Stimulated activated CD8-positive, alpha-beta memory T cell treated with anti-CD3 and anti-CD28 coated beads, Interleukin-12 subunit alpha, Interleukin-12 subunit beta, amount 100 ng/mL, for 24 hours (primary cell): ENCODE results near the gene IST1.
A peak's percentile ranks its signal among the peaks of the same experiment; 100 is the strongest.
"Not testable (repeated sequence)": the region's sequence is repeated elsewhere in the genome, so short reads cannot be mapped to it uniquely, and the experiment has no call there.

Experiments
- DNase-seq: peaks from one replicate; pipeline ENCODE4 v3.0.0-alpha.2; 2020; ENCODE audit errors: extremely low read depth

The IST1 gene

DNA sequence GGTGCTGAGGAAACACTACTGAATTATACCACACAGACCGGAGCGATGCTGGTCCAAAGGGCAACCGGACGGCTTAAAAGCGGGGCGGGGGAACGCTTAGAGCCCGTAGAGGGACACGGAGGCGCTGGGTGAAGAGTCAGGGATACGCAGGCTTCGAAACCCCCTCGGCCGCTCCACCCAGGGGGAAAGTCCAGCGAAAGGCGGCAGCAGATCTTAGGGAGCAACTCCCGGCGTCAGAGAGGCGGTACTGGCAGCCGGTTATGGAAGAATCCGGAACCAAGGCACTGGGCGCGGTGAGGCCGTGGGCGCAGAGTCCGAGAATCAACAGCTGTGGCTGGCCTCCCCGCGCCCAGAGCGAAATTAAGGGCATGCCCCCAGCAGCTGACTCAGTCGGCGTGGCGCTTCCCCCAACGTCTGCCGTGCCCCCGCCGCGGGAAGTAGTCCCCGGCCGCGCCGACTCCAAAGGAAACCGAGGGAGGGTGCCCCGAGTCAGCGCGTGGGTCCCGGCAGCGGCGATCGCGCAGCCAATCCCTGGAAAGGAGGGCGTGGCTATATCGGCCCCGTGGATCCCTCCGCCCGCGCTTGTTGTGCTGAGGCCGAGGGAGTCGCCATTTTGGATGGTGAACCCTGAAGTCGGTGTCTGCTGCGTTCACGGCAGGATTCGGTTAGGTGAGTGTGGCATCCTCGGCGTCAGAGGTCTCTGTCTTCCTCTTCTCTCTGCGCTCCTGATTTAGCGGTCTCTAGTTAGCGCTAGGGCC lies at the start of gene IST1:
TSS of gene IST1 (plus strand) at position 611 of the 758 bp plus-strand sequence. CDS start 20,110 bp downstream, outside the sequence.
- DNase-seq: peak; percentile 90

DNA sequence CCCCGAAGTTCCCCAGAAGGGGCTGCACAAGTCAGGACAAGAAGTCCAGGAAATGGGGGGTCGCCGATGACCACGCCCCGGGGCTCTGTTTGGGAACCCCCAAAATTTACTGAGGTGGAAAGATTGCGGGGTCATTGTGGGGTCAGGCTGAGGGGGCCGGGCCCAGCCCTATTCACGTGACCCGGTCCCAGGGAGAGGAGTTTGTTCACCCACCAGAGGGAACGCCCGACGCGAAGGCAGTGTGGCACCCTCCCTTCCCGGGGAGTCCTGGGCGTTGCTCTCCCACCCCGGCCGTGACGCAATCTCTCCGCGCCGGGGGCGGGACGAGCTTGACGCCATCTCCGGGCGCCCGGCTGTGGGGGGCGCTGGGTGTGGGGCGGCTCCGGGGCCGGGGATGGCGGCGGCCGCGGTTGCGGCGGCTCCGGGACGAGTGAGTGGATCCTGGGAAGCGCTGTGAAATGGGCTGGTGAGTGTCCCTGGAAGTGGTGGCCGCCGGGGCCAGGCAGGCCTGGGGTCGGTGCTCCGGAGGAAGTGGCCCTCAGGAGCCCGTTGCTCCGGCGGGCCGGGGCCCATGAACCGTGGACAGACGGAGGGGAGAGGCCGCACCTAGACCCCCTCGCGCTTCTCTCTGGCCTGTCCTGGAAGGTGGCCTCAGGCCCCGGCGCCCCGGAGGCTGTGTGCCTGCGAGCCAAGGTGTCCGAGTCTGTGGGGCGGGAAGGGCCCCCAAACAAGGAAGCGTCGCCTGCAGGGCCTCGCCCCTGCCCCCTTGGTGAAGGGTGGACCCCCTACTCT lies 49.5 kb upstream of the IST1 start, which contains the start of gene ATXN1L:
TSS of gene ATXN1L (plus strand) at position 338 of the 792 bp plus-strand sequence. CDS start 3,765 bp downstream, outside the sequence.
- peak; percentile 66 for DNase-seq

DNA sequence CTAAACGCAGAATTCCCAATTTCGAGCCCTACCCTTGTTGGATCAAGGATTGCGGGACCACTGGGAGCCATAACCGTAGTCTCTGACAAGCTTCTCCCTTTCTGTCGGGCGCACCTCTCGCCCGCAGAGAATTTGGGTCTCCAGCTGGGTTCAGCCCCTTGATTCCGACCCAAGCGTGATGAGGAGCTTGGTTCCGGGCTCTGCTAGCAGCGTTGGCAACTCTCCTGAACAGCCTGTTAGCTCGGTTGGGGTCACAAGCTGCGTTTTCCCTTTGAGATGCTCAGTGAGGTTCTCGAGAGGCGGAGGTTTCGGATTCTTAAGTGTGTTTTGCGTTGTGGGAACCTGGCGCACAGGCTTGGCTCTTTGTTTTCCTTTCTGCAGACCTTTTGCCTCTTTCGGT lies 48.9 kb upstream of the IST1 start:
- DNase-seq: no peak

DNA sequence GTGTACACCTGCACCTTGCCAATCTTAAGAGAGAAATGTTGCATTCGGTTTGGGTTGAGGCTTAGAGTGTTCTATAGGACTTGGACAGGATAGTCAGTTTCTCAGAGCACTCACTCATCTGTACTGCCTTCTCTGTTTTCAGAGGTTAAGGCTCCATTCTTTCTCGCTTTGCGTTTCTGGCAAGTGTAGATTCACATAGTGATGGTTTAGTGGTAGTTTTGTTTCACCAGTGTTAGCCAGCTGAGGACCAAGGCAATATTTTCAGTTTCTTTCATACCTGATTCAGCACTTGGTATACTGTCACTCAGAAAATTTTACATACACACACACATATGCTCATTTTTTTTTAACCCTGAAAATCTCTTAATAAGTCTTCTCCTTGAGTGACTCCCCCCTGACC lies 48.2 kb upstream of the IST1 start:
- no peak for DNase-seq

DNA sequence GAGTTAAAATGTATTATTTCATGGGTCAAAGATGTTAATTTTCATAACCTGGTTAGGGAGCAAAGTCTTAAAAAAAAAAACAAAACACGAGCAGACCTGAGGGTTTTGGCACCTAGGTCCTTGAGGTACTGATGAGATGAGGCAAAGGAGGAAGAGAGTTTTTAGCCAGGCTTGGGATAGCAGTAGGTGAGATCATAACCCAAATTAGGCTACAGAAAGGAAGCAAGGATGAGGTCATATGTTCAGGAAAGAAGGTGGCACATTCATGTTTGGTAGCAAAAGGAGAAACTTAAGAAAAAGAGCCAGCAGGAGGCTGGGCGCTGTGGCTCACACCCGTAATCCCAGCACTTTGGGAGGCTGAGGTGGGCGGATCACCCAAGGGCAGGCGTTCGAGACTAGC lies 46.7 kb upstream of the IST1 start:
- DNase-seq: no peak

DNA sequence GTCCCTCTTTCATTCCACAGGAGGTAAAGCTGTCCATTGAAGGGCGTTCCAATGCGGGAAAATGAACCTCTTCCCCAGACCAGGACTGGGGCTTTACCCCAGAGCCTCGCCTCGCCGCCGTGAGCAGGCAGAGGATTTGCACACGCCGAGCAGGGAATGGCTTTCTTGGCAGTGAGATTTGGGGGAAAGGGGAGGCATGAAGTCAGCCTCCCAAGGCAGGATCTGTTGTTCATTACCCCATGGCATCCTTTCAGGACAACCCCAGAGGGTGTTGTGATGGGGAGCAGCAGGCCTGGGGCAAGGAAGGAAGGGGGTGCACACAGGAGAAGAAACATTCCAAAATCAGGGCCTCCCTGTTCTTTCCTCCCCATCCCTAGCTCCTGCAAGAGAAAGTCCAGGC lies 43.6 kb upstream of the IST1 start:
- no peak for DNase-seq

DNA sequence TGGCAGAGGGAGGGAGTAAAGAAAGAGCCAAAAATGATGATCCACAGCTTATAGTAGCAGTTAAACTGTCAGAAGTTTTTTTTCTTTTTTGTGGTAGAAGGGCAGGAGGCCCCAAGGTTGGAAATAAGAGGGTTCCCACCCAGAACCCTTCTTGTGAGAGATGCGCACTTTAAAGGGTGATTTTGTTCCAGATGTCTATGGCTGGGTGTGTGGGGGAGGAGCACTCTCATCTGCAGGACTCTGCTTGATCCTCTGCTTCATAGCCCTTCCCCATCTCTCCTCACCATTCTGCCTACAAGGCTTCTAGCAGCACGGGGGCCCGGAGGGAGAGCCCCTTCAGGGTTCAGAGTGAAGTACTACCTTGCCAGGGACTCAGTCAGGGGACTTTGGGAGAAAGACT lies 43.2 kb upstream of the IST1 start:
- DNase-seq: no peak

DNA sequence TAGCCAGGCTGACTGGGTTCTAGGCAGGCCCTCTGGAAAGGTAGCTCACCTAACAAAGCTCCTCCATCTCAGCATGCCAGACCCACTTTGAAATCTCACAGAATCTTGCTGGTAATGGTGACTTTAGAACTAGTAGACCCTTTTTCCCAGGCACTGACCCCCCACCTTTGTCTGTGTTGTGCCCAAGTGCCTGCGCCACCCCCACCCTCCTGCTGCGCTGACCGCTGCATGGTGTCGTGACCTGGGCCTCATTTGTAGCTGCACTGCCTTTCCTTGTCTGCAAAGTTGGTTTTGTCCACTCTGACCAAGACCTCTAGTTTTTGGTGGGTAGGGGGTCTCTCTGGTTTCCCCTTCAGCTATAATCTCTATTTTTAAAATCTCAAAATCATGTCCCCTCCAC lies 42.8 kb upstream of the IST1 start:
- no peak for DNase-seq

DNA sequence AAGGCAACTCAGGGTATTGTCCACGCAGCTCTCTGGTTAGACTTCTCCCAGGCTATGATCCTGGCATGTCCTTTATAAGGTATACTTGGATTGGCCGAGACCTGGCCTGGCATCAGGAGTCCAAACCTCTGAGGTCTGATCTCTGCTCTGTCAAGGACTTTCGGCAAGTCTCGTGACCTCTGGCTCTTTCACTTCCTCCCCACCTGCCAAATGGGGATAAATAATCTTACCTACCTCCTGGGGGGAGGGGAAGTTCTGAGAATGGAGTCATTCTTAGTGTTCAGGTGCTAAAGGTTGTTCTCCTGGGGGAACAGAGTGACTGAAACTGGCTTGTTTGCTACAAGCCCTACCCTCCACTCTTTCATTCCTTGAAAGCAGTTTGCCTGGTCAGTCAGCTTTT lies 41.9 kb upstream of the IST1 start:
- no peak for DNase-seq

DNA sequence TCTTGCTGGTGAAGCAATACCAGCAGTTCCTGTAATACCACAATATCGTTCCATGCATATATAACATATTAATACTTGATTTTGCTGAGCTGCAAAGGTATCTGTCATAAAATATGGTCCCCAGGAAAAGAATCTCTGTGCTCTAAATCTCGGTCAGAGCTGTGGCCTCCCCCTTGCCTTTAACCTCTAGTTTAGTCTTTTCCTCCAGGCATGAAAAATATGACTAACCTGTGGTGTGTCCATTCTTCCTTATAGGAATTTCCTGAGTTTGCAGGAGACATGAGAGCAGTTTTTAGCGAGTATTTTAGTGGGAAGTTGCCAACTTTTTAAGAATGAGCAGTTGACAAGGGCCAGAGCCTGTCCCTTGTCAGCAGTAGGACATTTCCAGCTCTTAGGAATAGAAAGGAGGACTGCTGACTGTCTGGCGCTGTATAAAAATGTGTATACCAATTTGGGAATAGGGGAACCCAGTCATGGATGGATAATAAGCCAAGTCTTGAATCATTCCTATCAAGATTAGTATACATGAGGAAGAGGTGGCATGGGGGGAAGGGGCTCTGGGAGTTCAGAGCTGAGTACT lies 40.9 kb upstream of the IST1 start:
- DNase-seq: no peak

DNA sequence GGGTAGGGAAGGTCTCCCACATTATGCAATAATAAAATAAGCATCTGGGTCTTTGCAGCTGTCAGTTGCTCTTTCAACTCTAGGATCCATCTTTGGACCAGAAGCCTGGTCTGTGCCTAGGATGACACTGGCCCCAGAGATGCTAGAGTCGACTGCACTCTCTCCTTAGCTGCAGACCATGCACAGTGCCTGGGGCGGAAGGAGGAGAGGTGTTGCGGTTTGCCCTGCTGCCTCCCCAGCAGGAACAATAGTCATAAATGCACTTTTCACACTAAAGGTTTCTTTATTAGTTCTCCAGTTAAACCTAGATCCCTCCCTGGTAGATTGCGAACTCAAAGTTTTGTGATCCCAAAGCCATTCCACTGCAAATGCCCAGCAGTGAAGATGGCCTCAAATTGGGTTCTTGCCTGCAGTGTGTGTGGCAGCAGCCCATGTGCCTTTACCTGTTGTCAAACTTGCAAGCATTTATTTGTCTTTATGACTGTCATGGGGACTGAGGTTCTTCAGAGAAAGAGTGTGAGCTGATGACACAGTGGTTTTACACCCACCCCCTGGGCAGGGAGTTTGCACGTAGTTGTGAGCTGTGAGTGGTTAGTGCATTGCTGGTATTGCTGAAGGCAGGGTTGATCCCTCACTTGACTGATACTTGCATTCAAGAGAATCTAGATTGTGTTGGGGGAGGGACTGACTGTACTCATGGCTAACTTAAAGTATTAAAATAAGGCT lies 39.2 kb upstream of the IST1 start:
- no peak for DNase-seq

DNA sequence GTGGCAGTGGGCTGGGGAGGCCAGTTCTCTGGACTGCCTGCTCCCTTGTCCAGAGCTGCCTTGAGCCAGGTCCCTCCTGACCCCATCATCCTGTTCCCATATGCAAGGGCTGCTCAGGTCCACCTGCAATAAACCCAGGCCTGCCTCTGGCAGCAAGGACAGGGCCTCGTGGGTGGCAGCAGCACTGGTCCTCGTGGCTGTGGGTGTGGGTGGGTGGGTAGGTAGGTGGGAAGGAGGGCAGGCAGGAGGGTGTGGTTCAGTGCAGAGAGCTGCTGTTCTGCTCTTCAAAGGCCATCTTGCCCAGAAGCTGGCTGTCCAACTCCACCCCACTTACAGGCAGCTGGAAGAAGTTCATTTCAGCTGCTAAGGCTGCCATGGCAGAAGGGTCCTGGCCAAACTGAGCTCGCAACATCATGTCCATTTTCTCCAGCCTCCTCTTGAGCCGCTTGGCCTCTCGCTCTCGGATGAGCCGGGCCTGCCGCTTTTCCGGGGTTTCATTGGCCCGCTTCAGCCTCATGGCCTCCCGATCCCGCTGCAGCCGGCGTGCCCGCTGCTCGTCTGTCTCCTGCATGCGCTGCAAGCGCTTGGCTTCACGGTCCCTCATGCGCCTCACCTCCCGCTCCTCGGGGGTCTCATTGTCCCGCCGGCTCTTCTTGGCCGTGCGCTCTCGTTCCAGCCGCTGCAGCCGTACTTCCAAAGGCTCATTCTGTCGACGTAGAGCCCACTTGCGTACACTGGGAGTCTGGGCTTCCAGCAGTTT lies 35.4 kb upstream of the IST1 start:
- DNase-seq: no peak

DNA sequence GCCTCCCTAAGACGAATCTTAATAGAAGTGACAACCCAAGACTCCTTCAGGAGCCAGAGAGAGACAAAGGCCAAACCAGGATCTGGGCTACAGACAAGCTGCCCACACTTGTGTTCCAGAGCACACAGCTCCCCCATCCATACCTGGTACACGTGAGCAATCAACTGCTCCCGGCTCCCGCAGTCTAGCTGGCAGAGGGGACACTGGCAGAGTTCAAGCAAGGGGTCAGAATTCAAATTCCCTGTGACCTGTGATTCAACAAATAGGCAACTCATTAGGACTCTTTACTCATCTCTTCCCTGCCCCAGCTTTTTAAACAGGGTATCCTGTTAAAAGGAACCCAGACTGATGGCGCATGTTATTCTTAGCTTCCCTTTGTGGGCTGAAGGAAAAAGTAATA lies 31.3 kb upstream of the IST1 start:
- DNase-seq: no peak

DNA sequence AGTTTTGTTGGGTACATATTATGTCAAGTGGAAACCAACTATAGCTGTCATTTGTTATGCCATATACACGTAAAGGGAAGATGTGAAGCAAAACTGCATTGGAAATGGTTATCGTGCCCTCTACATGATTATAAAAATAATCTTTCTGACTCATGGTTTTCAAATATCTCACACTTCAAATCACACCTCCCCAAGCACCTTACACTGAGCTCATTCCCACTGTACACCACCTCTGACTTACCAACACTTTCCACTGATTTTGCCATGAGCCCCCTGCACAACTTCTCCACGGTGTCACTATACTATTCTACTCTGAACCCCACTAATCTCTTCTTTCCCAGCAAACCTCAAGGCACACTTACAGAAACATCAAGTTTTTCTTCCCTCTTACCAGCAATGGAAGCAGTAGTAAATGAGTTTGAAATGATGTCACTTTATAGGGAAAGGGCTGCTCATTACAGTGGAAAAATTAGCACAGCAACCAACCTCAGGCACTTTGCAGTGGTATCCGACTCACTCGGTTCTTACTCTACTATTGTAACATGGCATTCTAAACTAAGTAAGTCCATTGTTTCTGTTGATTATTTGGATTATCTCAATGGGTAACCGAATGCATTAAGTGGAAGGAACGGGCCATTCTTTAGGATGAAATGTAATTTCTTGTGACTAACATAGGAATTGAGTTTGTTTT lies 30.0 kb upstream of the IST1 start:
- DNase-seq: no peak

DNA sequence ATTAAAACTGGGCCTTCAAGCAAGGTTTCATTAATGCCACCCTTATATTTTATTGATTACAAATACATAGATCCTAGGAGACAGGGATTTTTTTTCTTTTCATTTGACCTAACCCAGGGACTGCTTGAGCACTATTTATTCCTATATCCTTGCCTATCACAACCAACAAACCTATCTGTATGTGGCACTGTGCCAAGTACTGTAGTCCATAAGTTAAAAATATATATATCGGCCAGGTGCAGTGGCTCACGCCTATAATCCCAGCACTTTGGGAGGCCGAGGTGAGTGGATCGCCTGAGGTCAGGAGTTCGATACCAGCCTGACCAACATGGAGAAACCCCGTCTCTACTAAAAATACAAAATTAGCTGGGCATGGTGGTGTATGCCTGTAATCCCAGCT lies 28.2 kb upstream of the IST1 start:
- not testable (repeated sequence) for DNase-seq

DNA sequence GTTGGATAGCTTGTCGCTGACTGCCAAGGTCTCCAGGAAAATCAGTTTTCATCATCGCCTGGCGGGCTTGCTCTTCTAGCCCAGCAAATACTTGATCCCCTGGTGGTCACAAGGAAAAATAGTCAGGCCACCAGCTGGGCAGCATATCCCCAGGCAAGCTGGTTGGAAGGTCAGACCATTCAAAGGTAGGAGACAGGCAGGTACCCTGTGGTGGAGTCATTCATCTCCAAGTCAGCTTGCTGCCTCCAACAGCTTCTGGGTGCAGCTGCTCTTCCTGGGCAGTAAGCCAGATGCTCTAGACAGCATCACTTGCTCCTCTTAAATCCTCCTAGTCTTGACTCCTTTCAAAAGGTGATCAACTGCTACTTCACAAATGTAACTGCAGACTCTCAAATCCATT lies 27.4 kb upstream of the IST1 start:
- no peak for DNase-seq

DNA sequence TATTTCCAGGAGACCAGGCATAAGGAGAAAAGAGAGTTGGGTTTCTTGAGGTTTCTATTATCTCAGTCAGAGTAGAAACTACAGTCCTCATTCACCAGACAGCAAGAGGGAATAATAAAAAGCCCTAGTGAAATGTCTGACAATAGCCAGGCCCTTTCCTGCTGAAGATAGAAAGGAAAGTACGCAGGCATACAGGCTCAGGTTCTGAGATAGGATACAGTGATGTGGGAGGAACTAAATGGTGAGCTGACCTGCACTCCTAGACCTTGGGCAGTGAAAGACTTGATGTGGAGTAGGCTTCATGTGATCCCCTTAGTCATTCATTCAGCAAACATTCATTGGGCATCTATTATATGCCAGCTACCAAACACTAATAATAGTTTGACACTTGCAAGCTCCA lies 26.2 kb upstream of the IST1 start:
- no peak for DNase-seq

DNA sequence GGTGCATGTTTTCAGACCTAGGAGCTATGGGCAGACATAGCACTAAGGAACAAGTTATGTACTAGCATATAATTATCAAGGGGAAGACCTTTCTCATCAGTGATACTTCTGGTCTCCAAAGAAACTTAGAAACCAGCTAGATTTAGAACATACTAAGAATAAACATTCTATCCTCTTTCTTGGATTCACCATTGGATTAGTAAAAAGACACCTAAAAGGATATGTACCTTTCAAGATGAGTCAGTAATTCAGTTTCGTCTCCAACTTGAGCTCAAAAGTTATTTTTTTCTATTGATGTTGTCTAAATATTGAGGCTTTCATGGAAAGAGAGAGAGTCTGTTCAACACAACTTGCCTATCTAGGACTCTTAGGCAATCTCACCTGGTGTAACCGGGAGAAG lies 24.5 kb upstream of the IST1 start:
- no peak for DNase-seq

DNA sequence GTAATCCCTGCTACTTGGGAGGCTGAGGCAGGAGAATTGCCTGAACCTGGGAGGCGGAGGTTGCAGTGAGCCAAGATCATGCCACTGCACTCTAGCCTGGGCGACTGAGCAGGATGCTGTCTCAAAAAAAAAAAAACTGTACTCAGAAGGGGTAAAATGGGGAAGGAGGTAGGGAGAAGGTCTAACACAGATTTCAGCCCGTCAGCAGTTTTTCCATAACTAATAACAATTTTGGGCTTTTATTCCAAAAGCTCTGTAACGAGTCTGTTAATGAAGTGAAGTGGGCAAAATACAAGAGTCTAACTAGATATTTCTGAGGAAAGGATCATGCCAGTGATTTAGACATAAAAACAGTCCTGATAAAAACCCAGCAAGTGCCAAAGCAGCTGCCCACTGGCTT lies 22.1 kb upstream of the IST1 start:
- DNase-seq: no peak

DNA sequence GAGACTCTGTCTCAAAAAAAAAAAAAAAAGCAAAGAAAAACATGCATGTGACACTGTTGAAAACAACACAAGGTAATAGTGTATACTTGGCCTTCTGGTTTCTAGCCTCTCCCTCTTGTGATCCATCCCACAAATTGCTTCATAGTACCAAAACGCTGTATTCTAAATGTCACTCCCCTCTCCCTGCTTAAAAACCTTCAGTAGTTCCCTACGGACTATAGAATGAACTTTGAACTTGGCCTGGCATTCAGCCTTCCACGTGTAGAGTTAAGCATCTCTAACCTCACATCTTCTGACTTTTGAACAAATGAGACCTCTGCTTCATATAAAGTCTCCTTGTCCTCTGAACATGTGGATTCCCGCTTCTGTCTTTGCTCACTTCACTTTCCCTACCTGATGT lies 16.4 kb upstream of the IST1 start:
- DNase-seq: no peak

DNA sequence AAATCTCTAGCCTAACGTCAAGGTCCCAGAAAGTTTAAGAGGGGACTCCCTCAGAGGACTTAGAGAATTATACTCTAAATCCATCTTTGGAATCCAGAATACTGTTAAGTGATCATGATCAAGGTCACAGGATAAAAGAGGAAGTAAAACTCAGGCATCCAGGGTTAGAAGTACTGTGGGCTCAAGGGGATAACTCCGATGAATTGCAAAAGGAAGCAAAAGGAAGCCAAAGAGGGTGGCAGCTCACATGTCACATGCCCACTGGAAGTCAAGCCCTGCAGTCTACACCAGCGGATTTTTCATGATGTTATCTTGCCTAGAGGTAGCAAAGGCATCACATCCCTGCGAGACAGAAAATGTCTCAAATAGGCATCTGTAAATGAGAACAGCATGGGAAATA lies 15.2 kb upstream of the IST1 start:
- DNase-seq: no peak
